K562 (cell line): ENCODE data around the gene ODC1. TPM values are rescaled to one million over a fixed set of nuclear protein-coding genes. Genes with fewer than 3 reads are reported as not detected.
A peak's percentile ranks its signal among the peaks of the same experiment; 100 is the strongest.

Experiments
- CBX2 ChIP-seq: fragments of 200-600 bp; sonication (generic); IDR thresholded peaks from one replicate; pipeline ENCODE4 v1.6.1; 2012; ENCODE audit warnings: mild to moderate bottlenecking, low read length, inconsistent platforms; ENCODE audit not compliant: insufficient read depth, poor library complexity, severe bottlenecking
- ETV6 ChIP-seq, 3 experiments: fragments of 150-350 bp in 1 of 3; sonication (generic) in 1 of 3; formaldehyde crosslinking in 1 of 3; IDR thresholded peaks; 2 replicates each; pipeline versions ENCODE4 v1.6.1 to v1.8.0; 2014 to 2022; ENCODE audit warnings: borderline replicate concordance in 2 of 3, low read depth in 2 of 3, antibody characterized with exemption in 1 of 3, low read length in 1 of 3, mild to moderate bottlenecking in 1 of 3, missing genetic modification reagents in 1 of 3
- FOXA3 ChIP-seq, 2 experiments: fragments of 450-650 bp in 1 of 2; sonication (generic) in 1 of 2; formaldehyde crosslinking; IDR thresholded peaks in 1 of 2; conservative IDR thresholded peaks in 1 of 2; 2 replicates each; pipeline versions ENCODE4 v1.4.0 to v1.8.0; 2020 to 2022; ENCODE audit warnings: mild to moderate bottlenecking in 2 of 2, missing genetic modification reagents in 1 of 2
- SMAD1 ChIP-seq: fragments of 150-350 bp; IDR thresholded peaks from 2 replicates; pipeline ENCODE4 v1.6.1; 2014; ENCODE audit warnings: low read length, low read depth; ENCODE audit not compliant: partially characterized antibody
- TAF15 ChIP-seq: fragments of 200-400 bp; formaldehyde crosslinking; IDR thresholded peaks from 2 replicates; pipeline ENCODE4 v1.6.1; 2017; ENCODE audit warnings: mild to moderate bottlenecking, low read depth, low read length, moderate library complexity
- ZBTB7A ChIP-seq: IDR thresholded peaks from 2 replicates; pipeline ENCODE4 v1.6.1; 2011; ENCODE audit warnings: low read depth, mild to moderate bottlenecking, low read length, moderate library complexity, borderline replicate concordance; ENCODE audit not compliant: control insufficient read depth
- ZNF76 ChIP-seq: fragments of 250-450 bp; sonication (Bioruptor Pico); IDR thresholded peaks from 2 replicates; pipeline ENCODE4 v1.4.0; 2020; ENCODE audit warnings: mild to moderate bottlenecking, moderate library complexity, borderline replicate concordance
- ZNF830 ChIP-seq: fragments of 250-450 bp; sonication (Bioruptor Pico); IDR thresholded peaks from 2 replicates; pipeline ENCODE4 v1.5.0; 2021; ENCODE audit warnings: mild to moderate bottlenecking
- polyA plus RNA-seq, 8 experiments: library from polyadenylated mRNA; depleted of rRNA in 4 of 8; stranded (reverse) in 5 of 8; unstranded in 3 of 8; fragments of >200 nt; fragmentation: Nextera tagmentation in 2 of 8; fragmentation: Illumina TruSeq in 1 of 8; extraction: Ambion mirVana in 2 of 8; extraction: Trizol in 1 of 8; gene quantifications; 2 replicates each; pipeline versions ENCODE4 v1.2.1 to v1.2.3, GENCODE V29; 2011 to 2014; ENCODE audit warnings: inconsistent platforms in 1 of 8, missing spikeins in 1 of 8
- total RNA-seq, 7 experiments: library from RNA; depleted of rRNA in 6 of 7; stranded (reverse); fragments of >200 nt in 6 of 7; fragmentation: Illumina TruSeq in 2 of 7; extraction: Trizol in 2 of 7; gene quantifications; 2 replicates each; pipeline versions ENCODE4 v1.2.1 to v1.2.3, GENCODE V29; 2011 to 2021; ENCODE audit warnings: low replicate concordance in 1 of 7
- TF ChIP-seq, protein P1 (sequence below): fragments of 250-450 bp; sonication (Bioruptor Pico); IDR thresholded peaks from 2 replicates; pipeline ENCODE4 v1.9.0; 2021; ENCODE audit warnings: mild to moderate bottlenecking, inconsistent platforms
- TF ChIP-seq, protein P2 (sequence below): sonication (generic); formaldehyde crosslinking; IDR thresholded peaks from 2 replicates; pipeline ENCODE4 v1.9.0; 2022; ENCODE audit warnings: mild to moderate bottlenecking, missing genetic modification reagents
- TF ChIP-seq, protein P3 (sequence below): fragments of 450-650 bp; formaldehyde crosslinking; IDR thresholded peaks from 2 replicates; pipeline ENCODE4 v1.4.0; 2022; ENCODE audit warnings: mild to moderate bottlenecking, moderate library complexity
- TF ChIP-seq, protein P4 (sequence below): fragments of 450-650 bp; formaldehyde crosslinking; IDR thresholded peaks from 2 replicates; pipeline ENCODE4 v1.4.0; 2020; ENCODE audit warnings: mild to moderate bottlenecking
- TF ChIP-seq, protein P5 (sequence below): sonication (generic); formaldehyde crosslinking; IDR thresholded peaks from 2 replicates; pipeline ENCODE4 v1.8.0; 2022; ENCODE audit warnings: missing genetic modification reagents, mild to moderate bottlenecking, moderate library complexity, borderline replicate concordance
- TF ChIP-seq, protein P6 (sequence below), 3 experiments: fragments of 200-800 bp in 1 of 3; sonication (Bioruptor generic) in 1 of 3; sonication (generic) in 1 of 3; formaldehyde crosslinking in 1 of 3; IDR thresholded peaks; 2 replicates each; pipeline versions ENCODE4 v1.6.1 to v1.8.0; 2016 to 2022; ENCODE audit warnings: mild to moderate bottlenecking in 2 of 3, missing compliant biosample characterization in 2 of 3, missing genetic modification characterization in 2 of 3, missing genetic modification reagents in 1 of 3

Gene ODC1
- total and polyA plus RNA-seq, 9 of the 15 experiments (the other 6 are each of a cell fraction or from before 2014, with no cell fraction given), result 142 to 563 (median 457) TPM

DNA sequence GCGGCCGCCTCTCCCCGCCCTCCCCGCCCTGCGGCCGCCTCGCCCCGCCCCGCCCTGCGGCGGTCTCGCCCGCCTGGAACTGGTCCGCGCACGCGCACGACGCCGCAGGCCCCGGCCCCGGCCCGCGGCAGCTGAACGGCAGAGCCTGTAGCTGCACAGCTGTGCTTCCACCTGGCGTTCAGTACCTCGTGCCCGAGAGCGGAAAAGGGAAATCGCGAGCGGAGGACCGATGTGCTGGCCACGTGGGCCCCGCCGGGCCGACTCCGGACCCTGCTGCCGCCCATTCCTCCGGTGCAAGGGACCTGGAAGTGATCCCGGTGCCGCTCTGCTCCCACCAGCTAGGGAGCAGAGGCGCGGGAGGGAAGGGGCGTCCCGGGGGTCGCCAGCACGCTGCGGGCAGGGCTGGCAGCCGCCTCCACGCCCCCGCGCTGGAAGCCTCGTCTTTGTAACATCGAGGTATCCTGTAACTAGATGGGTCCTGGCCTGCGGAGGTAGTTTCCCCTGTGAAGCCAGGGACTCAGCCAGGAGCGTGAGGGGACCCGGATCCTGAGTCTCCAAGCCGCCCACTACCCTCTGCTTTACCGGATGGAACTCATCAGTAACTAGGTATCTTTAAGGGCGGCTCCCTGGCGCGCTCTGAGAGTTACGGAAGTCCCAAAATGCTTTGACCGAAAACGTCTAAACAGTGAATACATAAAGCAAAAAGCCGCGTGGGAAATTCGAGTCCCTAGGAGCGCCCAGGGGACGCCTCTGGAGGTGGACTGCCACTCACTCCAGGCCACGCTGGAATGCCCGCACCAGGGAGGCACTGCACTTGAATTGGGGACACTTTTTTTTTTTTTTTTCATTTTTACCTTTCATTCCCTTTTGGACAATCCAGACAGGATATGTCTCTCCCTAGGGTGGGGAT lies 704 bp upstream of the ODC1 start (continued):
- TF ChIP-seq, protein P1, sequence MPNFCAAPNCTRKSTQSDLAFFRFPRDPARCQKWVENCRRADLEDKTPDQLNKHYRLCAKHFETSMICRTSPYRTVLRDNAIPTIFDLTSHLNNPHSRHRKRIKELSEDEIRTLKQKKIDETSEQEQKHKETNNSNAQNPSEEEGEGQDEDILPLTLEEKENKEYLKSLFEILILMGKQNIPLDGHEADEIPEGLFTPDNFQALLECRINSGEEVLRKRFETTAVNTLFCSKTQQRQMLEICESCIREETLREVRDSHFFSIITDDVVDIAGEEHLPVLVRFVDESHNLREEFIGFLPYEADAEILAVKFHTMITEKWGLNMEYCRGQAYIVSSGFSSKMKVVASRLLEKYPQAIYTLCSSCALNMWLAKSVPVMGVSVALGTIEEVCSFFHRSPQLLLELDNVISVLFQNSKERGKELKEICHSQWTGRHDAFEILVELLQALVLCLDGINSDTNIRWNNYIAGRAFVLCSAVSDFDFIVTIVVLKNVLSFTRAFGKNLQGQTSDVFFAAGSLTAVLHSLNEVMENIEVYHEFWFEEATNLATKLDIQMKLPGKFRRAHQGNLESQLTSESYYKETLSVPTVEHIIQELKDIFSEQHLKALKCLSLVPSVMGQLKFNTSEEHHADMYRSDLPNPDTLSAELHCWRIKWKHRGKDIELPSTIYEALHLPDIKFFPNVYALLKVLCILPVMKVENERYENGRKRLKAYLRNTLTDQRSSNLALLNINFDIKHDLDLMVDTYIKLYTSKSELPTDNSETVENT (CRISPR knock-in tag), result peak; percentile 71; the same call in 1 of the 2 replicates
- TF ChIP-seq SMAD1 (no peak), ZBTB7A (peak; percentile 87), FOXA3 (CRISPR knock-in tag; conservative IDR thresholded peaks at IDR 0.05 in 1 of 2, IDR thresholded peaks at IDR 0.05 in 1 of 2) (peak in 1 of 2 experiments; percentile 67; a peak in 1 of 4 replicates), ZNF830 (CRISPR knock-in tag) (peak; percentile 75; the same call in 1 of the 2 replicates), ZNF76 (0 out of 2 replicates have a peak, but pooled peaks have one; percentile 37), TAF15 (no peak), ETV6 (IDR thresholded peaks at IDR 0.05; ENCODE audit: borderline replicate concordance in 1 of 2, low read depth in 2 of 2, low read length in 1 of 2) (no peak), ETV6 (CRISPR knock-in tag; IDR thresholded peaks at IDR 0.05; ENCODE audit: borderline replicate concordance) (peak; percentile 85; the same call in 1 of the 2 replicates), CBX2 (no peak)
- TF ChIP-seq, protein P2, sequence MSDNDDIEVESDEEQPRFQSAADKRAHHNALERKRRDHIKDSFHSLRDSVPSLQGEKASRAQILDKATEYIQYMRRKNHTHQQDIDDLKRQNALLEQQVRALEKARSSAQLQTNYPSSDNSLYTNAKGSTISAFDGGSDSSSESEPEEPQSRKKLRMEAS, result peak; percentile 99
- TF ChIP-seq, protein P3, sequence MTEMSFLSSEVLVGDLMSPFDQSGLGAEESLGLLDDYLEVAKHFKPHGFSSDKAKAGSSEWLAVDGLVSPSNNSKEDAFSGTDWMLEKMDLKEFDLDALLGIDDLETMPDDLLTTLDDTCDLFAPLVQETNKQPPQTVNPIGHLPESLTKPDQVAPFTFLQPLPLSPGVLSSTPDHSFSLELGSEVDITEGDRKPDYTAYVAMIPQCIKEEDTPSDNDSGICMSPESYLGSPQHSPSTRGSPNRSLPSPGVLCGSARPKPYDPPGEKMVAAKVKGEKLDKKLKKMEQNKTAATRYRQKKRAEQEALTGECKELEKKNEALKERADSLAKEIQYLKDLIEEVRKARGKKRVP (CRISPR knock-in tag), result no peak
- TF ChIP-seq, protein P4, sequence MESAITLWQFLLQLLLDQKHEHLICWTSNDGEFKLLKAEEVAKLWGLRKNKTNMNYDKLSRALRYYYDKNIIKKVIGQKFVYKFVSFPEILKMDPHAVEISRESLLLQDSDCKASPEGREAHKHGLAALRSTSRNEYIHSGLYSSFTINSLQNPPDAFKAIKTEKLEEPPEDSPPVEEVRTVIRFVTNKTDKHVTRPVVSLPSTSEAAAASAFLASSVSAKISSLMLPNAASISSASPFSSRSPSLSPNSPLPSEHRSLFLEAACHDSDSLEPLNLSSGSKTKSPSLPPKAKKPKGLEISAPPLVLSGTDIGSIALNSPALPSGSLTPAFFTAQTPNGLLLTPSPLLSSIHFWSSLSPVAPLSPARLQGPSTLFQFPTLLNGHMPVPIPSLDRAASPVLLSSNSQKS (CRISPR knock-in tag), result no peak
- TF ChIP-seq, protein P5, sequence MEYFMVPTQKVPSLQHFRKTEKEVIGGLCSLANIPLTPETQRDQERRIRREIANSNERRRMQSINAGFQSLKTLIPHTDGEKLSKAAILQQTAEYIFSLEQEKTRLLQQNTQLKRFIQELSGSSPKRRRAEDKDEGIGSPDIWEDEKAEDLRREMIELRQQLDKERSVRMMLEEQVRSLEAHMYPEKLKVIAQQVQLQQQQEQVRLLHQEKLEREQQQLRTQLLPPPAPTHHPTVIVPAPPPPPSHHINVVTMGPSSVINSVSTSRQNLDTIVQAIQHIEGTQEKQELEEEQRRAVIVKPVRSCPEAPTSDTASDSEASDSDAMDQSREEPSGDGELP (CRISPR knock-in tag), result peak; percentile 99
- TF ChIP-seq, protein P6, sequence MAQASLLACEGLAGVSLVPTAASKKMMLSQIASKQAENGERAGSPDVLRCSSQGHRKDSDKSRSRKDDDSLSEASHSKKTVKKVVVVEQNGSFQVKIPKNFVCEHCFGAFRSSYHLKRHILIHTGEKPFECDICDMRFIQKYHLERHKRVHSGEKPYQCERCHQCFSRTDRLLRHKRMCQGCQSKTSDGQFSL (CRISPR knock-in tag; IDR thresholded peaks at IDR 0.05), result peak; percentile 47; the same call in 1 of the 2 replicates
- TF ChIP-seq, protein P6 (tag; IDR thresholded peaks at IDR 0.05), result peak in 1 of 2 experiments; percentile 18; a peak in 1 of 4 replicates
